ENCODE measurements around the gene NPC1L1.
"Not testable (repeated sequence)": the region's sequence is repeated elsewhere in the genome, so short reads cannot be mapped to it uniquely, and the experiment has no call there.

NPC1L1 gene

GRCh38 chr7:44555350-44555749 lies 14.2 kb upstream of the NPC1L1 start:
- DNase-seq (ENCODE audit: low read depth): no peak
- TF ChIP-seq CTCF (IDR thresholded peaks at IDR 0.05; ENCODE audit: low read depth, low read length, missing control alignments): no peak
- in situ Hi-C loops (cut with HindIII; ENCODE audit: low sequenced_read_pairs): loop anchor here (25.0 kb wide), 1 partner anchor 318 kb away; no protein-coding TSS in a partner anchor
- H3K4me3 ChIP-seq (ENCODE audit: low read depth, low read length): no peak overlapping the region

GRCh38 chr7:44552473-44553005 lies 11.4 kb upstream of the NPC1L1 start:
- not testable (repeated sequence) for DNase-seq (ENCODE audit: low read depth)

GRCh38 chr7:44549457-44549856 lies 8.3 kb upstream of the NPC1L1 start:
- in situ Hi-C loops (cut with HindIII; ENCODE audit: low sequenced_read_pairs): no loop called here
- DNase-seq (ENCODE audit: low read depth): no peak
- no peak overlapping the region for H3K4me3 ChIP-seq (ENCODE audit: low read depth, low read length)
- TF ChIP-seq CTCF (IDR thresholded peaks at IDR 0.05; ENCODE audit: low read depth, low read length, missing control alignments): no peak

More at GRCh38 chr7:44552473-44553005, 11.4 kb upstream of the NPC1L1 start:
- in situ Hi-C loops (cut with HindIII; ENCODE audit: low sequenced_read_pairs): loop anchor here (25.0 kb wide), 1 partner anchor 315 kb away; no protein-coding TSS in a partner anchor
- not testable (repeated sequence) for H3K4me3 ChIP-seq (ENCODE audit: low read depth, low read length)

- no peak overlapping the region for H3K4me3 ChIP-seq (ENCODE audit: low read depth, low read length)
- in situ Hi-C loops (cut with HindIII; ENCODE audit: low sequenced_read_pairs): no loop called here
- DNase-seq (ENCODE audit: low read depth): no peak
- no peak for TF ChIP-seq CTCF (IDR thresholded peaks at IDR 0.05; ENCODE audit: low read depth, low read length, missing control alignments)
Observed at GRCh38 chr7:44548893-44549292, 7.8 kb upstream of the NPC1L1 start.

- in situ Hi-C loops (cut with HindIII; ENCODE audit: low sequenced_read_pairs): no loop called here
- no peak for TF ChIP-seq CTCF (IDR thresholded peaks at IDR 0.05; ENCODE audit: low read depth, low read length, missing control alignments)
- H3K4me3 ChIP-seq (ENCODE audit: low read depth, low read length): no peak overlapping the region
- DNase-seq (ENCODE audit: low read depth): no peak
Observed at GRCh38 chr7:44547536-44548231, 6.6 kb upstream of the NPC1L1 start.

- TF ChIP-seq CTCF (IDR thresholded peaks at IDR 0.05; ENCODE audit: low read depth, low read length, missing control alignments): no peak
- in situ Hi-C loops (cut with HindIII; ENCODE audit: low sequenced_read_pairs): no loop called here
- DNase-seq (ENCODE audit: low read depth): no peak
- no peak overlapping the region for H3K4me3 ChIP-seq (ENCODE audit: low read depth, low read length)
Observed at GRCh38 chr7:44541876-44542610, 913 bp upstream of the NPC1L1 start.

- TF ChIP-seq CTCF (IDR thresholded peaks at IDR 0.05; ENCODE audit: low read depth, low read length, missing control alignments): no peak
- no peak overlapping the region for H3K4me3 ChIP-seq (ENCODE audit: low read depth, low read length)
- no peak for DNase-seq (ENCODE audit: low read depth)
- in situ Hi-C loops (cut with HindIII; ENCODE audit: low sequenced_read_pairs): no loop called here
Observed at GRCh38 chr7:44540592-44541027, 520 bp downstream of the NPC1L1 start.

Data from astrocyte of the cerebellum (primary cell).